HG02642 (cell line): ENCODE data around the gene TBX20.
"Not testable (repeated sequence)": the region's sequence is repeated elsewhere in the genome, so short reads cannot be mapped to it uniquely, and the experiment has no call there.

Source experiments
- ATAC-seq: cut with Tn5 transposase; IDR thresholded peaks from one replicate; pipeline ENCODE4 v1.9.1; 2021; ENCODE audit warnings: mild to moderate bottlenecking; ENCODE audit not compliant: unreplicated experiment, poor library complexity

The TBX20 gene

DNA sequence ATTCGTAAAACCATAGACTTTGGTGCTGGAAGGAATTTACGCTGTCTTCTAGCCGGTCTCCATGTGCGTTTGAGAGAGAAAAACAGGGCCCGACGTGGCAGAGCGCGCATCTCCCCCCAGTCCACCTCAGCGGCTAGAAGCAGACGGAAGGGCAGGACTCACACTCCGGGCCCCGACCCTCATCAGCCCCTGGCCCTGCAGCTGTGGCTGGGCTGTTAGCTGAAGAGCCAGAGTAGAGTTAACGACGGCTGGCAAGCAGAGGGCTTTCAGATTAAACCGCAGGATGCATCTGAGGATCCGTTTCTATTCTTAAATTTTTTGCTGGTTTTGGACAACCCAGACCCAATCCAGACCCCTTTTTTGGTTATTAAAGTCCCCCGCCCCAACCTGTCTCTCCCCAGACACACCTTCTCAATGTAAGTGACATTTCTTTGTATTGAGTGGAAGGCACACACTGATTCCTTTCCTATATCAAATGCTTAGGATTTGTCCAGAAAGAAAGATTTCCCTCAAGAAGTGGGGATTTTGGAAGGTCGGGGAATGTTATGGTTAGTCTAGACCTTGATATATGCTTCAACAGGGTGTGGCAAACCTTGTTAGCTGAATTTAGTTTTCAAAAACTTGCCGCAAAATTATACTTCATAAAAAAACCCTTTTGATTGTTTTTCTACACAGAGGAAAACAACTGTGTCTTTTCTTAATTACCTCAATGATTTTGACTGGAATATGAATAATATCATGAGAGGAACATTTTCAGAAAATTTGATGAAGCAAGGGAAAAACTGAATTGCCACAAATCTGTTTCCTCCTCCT, 1.7 kb upstream of the TBX20 start:
- no peak for ATAC-seq

DNA sequence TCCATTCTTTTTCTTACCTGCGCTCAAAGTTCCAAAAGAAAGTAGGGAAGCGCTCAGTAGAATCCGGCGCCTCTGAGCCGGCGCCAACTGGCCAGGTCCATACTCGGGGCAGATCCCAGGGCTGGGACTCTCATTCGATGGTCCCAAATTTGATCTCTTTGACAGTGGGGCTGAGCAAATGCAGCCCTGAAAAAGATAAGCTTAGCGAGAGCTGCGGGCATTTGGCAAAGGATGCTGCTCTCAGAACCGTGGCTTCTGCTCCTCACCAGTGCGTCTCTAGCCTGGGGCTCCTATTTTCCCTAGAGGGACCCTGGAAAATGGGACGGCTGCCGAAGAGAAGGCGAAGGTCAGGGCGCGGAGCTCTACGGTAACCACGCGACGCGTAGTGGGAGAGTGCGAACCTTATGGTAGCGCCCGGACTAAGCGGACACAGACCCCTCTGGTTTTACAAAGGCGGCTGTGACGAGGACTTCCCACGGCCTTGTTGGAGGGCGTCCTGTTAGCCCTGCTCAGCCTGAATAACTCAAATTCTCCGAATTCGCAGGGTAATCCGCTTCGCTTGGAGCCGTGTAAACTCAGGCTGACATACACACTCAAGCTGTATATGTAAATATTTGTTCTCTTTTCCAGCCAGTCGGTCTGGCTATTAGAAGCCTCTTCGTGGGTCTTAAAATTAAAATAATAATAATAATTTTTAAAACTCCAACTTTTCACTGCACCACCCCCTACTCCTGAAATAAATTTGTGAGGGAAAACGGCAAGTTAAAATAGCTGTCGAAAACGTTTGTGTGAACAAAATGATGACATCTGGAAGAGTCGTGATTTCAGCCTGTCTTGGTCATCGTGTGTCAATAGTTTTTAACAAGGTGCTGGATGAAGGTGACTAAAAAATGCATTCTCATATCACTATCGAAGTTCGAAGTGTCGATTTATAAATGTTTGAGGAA, 869 bp upstream of the TBX20 start:
- no peak for ATAC-seq

DNA sequence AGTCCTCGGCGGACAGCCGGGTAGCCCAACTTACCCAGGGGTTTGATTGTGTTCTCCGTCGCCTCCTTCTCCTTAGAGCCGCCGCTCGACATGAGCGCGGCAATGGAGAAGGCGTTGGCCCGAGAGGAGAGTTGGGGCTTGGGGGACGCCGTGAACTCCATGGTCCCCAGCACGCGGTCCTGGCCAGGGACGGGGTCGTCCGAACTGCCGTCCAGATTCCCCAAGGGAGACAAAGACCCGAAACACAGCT, 515 bp downstream of the TBX20 start:
- no peak for ATAC-seq

DNA sequence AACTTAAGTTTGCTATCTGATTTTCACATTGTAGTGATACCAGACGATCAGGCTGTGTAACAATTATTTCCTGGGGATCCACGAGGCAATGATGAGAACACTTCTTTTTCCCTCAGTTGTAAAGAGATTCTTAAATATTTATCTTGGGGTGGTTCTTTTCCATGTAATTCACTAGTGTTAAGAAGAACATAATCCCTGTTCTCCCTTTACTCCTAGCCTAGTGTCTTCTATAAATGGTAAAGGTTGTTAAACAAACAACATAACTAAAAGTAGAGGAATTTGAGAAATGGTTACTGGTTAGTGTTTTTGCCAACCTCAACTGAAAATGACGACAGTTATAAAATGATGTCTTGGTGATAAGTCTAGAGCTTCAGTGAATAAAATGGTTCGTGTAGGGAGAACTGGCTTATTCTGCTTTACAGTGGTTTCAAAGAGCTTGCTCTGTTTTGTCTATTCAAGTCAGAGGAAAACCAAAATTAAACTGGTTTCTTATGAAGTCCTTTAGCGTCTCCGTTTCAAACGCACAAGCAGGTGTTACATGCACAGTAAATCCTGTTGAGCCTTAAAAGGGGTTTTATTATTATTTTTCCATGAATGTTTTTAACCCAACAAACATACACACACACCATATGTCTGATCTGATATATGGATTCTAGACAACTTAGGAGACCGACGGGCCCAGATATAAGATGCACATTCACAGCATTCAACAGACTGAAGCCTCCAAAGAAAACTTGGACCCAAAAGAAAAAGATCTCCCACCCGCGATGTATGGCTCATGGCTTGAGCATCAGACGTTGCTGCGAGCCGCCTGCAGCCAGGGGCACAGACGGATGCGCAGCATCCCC, 1.1 kb downstream of the TBX20 start:
- ATAC-seq = no peak

DNA sequence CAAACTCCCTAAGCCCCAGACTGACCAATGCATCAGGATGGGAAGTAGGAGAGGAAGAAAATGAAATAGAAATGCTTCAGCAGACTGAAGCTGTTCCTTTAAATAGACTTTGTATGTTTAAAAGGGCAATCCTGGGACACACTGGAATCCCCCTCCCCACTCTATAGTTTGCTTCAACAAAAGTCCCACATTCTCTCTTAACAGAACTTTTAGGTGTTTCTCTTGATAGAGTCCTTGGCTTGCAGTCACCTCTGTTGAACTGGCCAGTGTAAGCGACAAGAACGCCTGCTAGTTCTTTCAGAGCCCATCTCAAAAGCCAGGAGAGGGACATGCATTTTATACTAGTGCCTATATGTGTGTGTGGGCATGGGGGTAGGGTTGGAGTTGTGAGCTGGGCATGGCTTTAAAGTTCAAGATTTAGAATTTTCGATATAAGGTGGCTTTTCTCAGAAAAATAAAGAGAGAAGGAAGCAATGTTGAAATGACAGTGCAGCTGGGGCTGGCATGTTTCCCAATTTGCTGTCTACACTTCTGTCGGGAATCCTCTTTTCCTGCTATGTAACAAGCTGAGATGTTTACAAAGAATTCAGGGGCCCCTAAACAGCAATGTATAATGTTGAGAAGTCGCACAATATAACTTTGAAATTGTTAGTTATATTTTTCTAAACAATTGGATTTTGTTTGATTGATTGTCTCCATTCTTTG, 2.1 kb downstream of the TBX20 start:
- no peak for ATAC-seq

DNA sequence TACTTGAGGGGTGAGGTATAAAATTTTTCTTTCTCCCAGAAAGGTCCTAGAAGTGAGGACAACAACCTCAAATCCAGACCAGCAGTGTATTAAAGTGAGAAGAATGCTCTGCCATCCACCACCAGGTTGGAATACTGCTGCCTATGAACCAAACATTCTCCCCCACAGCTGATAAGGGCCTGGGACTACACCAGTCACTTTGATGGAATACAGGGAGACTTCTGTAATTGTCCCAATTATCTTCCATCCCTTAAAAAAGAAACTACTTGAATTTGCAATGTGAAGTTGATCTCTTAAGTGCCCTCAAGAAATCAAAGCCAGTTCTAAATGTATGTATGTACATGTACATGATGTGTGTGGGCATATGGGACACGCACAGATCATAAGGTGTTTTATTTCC, 3.0 kb downstream of the TBX20 start:
- no peak for ATAC-seq

DNA sequence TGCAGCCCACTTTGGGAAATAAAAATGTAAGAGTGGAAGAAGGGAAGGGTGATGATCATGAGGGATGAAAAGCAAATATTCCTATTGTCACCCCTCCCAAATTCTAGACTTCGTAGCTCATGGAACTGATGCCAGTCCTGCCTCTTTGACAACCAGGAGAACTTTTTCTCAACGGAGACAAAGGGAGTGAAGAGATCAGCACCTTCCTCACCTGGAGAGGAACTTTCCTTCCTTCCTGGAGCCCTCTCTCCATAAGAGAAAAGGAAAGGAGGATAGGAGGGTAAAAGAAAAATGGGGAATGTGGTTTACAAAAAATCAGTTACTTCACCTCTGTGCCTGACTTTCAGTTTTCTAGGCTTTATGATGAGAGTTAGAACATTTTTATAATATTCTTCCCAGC, 3.4 kb downstream of the TBX20 start:
- ATAC-seq = no peak

DNA sequence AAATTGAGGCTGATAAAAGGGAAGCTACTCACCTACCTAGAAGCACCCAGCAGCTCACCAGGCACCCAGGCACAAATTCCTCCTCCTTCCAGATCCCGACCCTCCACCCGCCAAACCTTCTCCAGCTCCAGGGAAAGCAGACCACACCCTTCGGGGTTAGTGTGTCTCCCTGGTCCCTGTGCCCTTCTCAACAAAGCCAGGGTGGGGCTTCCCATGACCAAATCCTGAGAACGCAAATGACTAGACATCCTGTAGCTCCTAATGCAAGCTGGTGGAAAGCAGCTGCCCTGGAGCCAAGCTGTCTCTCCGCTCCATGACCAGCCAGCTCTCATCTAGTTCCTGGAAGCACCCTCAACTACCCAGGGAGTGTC, 4.4 kb downstream of the TBX20 start:
- no peak for ATAC-seq

DNA sequence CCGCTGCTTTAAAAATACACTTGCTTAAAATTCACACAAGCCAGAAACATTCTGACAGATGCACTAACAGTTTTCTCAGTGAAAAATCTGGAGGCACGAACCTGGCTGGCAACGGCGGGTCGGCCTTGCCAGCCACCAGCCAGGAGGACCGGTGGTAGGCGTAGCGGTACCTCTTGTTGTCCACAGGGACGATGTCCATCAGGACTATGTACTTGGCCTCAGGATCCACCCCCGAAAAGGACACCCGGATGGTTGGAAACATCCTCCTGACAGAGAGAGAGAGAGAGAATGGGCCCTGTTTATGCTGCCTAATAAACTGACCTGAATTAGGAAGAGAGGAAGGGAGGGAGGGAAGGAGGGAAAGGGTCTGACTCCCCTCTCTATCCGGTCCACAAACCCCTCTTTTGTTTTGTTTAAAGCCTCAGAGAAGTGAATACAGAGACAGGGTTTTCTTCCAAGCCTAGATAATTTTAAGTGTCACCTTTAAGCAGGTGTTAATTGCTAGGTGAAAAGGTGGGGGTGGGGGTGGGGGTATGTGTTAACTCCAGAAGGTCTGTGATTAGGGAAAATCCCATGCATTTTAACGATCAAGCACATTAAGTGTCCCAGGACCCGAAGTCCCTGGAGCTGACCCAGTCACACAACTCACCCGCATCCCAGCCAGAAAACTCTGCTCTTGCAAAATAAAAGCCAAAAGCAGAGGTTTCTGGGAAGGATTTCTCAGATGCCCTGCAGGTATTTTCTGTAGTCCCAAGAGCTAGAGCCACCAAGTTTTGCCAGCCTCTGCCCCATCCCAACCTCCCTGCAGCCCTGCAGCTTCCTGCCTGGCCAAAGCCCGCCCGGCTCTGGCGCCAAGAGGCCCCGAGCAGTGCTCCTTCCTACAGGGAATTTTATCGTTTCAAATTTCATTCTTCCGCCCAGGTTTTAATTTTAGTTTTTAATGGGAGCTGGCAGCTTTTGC, 5.0 kb downstream of the TBX20 start:
- no peak for ATAC-seq

DNA sequence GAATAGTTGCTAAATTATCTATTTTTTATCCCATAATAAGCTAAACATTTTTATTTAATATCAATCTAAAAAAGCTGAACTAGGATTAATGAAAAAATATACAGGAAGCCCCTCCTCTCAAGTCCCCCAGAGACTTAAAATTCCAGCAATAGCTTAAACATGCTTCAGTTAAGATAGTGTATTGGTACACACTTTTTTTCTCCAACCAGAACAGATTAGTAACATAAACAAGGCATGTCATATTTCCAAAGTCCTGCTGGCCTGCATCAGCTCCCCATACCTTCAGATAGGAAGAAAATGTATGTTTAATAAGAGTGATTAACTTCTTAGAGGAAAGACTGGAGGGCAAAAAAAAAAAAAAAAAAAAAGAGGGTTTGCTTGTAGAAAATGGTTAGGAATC, 7.1 kb downstream of the TBX20 start:
- no peak for ATAC-seq

DNA sequence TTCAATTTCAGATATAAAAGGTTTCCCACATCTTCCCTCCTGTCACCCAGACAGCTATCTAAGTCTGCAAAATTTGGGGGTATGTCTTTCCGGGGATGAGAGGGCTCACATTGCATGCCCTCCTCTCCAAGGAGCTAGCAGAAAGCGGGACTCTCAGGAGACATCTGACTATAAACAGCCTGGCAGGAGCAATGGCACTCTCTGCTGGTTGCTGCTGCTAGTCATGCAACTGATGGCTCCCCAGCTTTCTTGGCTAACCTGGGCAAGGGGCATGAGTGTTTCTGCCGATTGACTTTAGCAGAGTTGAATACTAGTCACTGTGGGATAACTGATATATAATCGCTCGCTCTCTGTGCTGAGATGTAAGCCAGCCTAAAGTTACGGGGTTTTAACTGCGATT, 12.0 kb downstream of the TBX20 start:
- no peak for ATAC-seq

DNA sequence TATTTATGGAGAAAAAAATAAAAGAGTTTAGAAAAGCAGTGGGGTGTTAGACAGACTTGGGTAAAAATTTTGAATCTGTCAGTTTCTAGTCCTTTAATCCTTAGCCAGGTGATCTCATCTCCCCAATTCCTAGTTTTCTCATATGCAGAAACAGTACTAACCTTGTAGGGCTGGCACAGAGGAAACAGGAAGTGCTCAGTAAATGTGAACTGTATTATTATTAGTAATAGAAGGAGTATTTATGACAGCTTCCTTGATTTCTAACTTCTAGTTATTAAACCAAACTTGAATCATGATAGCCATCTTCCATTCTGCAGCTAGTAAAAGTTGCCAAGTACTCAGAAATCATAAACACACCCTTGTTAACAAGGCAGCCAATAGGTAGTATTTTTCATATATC, 12.5 kb downstream of the TBX20 start:
- no peak for ATAC-seq

DNA sequence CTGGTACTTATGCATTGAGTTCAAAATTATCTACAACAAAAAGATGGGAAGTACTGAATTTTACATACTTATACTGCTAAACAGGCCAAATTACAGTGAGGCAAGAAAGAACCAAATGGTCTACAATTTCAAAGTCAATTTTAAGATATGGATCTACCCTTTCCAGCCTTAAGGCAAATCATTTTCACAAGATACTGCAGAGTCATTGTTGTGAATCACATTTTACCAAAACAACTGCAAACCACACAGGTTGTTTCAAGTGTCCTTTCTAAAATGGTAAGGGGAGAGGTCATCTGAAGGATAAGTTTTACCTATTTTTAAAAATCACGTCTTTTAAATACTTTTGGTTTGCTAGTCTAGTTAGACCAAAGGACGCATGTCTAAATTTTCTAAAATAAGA, 12.9 kb downstream of the TBX20 start:
- ATAC-seq = not testable (repeated sequence)

DNA sequence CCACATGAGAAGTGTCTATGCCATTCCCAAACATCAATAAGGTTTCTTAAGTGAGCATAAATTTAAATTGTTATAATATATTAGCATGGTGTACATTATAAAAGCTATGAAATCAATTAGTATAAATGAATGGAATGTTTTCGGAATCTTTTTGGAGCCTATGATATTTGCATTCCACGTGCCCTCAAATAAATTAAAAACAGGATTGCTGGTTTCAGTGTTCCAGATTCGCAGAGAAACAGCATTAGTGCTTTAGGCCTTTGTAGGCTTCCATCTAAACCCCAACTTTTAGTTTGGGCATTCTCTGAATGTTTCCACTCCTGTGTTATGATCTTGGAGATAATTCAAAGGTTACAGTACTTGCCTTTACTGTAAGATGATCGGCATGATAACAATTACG, 15.4 kb downstream of the TBX20 start:
- not testable (repeated sequence) for ATAC-seq

DNA sequence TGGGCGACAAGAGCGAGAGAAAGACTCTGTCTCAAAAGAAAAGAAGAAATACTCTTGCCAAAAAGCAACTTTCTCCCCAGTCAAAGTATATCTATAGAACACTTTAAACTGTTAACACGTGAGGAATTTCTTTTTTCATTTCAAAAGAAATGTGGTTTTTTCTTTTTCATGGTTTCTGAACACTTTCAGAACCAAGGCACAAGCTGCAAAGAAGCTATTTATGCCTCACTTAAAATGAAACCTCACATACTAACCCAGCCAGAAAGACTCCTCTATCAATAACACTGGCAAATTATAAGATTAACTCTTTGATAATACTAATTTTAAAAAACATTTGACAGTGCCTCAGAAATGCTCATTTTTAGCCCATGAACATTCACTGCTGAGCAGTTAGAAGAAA, 20.9 kb downstream of the TBX20 start:
- ATAC-seq = no peak

DNA sequence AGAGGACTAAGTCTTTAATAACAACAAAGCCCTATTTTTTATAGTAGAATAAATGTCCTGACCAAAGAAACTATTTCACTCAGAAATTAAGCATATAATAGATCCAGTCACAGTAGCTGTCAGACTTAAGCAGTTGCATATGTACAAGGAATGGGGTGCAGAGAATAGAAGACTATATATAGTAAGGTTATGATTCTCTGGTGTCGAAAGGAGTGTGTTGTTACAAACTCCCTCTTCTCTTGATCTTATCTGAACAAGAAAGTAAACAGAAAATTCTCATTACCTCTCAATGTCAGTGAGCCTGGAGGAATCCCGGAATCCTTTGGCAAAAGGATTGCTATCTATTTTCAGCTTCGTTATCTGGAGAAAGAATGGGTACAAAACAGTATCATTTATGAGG, 22.7 kb downstream of the TBX20 start:
- ATAC-seq = not testable (repeated sequence)

DNA sequence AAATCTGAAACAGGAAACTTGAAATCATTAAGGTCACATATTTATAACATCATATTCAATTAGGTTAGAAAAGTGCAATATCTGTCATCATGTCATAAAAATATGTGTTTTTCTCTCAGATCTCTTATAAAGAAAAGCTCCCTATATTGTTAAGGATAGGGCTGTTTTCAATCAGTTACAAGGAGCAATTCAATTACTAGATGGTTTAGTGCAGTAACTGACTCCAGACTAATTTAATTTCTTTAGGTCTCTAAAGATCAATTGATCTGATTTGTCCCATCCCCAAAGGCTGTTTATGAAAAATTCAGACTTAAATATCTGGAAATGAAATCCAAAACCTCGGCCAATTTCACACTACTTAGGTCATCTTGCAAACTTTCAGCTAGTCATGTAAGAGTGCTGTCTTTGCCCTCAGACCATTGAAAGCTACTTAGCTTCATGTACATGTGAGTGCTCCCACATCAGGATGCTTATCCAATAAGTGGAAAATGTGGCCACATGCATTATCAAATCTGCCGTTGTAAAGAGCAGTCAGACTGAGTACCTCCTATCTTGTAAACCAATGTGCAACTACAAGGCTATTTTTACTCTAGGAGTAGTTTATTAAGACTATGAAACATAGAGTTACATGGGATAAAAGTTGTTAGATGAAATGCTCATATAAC, 24.7 kb downstream of the TBX20 start:
- ATAC-seq = not testable (repeated sequence)

DNA sequence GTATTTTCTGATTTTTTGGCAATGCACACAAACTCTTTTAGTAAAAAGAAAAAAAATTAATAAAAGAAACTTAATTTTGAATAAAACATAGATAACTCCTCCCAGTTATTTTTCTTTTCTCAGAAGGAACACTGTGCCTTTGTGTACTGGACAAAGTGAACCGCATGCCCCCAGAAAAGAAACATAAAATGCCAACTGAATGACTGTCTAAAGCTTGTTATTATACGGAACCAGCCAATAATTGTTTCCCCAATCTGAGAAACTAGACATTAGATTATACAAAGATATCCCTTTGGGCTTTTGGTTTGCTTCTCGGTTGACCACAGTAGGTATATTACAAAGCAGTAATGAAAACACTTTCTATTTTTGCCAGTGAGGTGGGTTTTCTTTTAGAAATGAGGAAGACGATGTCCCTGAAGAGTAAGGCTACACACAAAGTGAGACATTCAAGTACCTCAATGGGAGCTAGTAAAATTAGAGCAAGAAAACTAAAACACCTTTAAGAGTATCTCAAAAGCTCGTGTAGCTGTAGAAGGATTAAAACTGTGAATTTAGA, 25.3 kb downstream of the TBX20 start:
- ATAC-seq = peak; percentile 72
